ENCODE results near the gene SLC41A3.

The SLC41A3 gene

GRCh38 chr3:126111126-126111551, 27.2 kb upstream of the SLC41A3 start (continued):
- TF ChIP-seq PRDM2 (tag by site-specific recombination; IDR thresholded peaks at IDR 0.05; ENCODE audit: borderline replicate concordance): no peak
- TF ChIP-seq ZNF624 (tag by site-specific recombination; IDR thresholded peaks at IDR 0.05): no peak
- TF ChIP-seq BCL11B (tag by site-specific recombination; IDR thresholded peaks at IDR 0.05; ENCODE audit: low read depth): no peak
- no peak for TF ChIP-seq YY1 (tag by site-specific recombination; IDR thresholded peaks at IDR 0.05)
- TF ChIP-seq ZNF514 (tag by site-specific recombination; IDR thresholded peaks at IDR 0.05): no peak
- no peak for TF ChIP-seq KLF9 (tag by site-specific recombination; IDR thresholded peaks at IDR 0.05; ENCODE audit: low read depth)
- TF ChIP-seq ZNF423 (tag by site-specific recombination; IDR thresholded peaks at IDR 0.05): no peak
- TF ChIP-seq ZNF561 (tag by site-specific recombination; IDR thresholded peaks at IDR 0.05; ENCODE audit: borderline replicate concordance): no peak
- TF ChIP-seq ATF2 (tag by site-specific recombination; IDR thresholded peaks at IDR 0.05; ENCODE audit: low read depth): no peak
- TF ChIP-seq ZNF266 (tag by site-specific recombination; IDR thresholded peaks at IDR 0.05; ENCODE audit: low read depth): no peak
- TF ChIP-seq ZBTB6 (tag by site-specific recombination; IDR thresholded peaks at IDR 0.05): no peak
- TF ChIP-seq SP3 (tag by site-specific recombination; IDR thresholded peaks at IDR 0.05): no peak
- no peak for TF ChIP-seq ZNF658 (tag by site-specific recombination; IDR thresholded peaks at IDR 0.05)
- TF ChIP-seq ZNF274 (IDR thresholded peaks at IDR 0.05; ENCODE audit: low read length): no peak
- TF ChIP-seq ZNF274 (tag by site-specific recombination; IDR thresholded peaks at IDR 0.05; ENCODE audit: borderline replicate concordance): no peak
- TF ChIP-seq ZNF26 (tag by site-specific recombination; IDR thresholded peaks at IDR 0.05): no peak
- no peak for TF ChIP-seq ZNF223 (tag by site-specific recombination; IDR thresholded peaks at IDR 0.05)

GRCh38 chr3:126110431-126111125, 26.7 kb upstream of the SLC41A3 start:
- Histone ChIP-seq H3K27ac (ENCODE audit: extremely low read depth, low read depth, low read length) (no peak overlapping the region), H3K4me3 (ENCODE audit: low read depth, low read length) (no peak overlapping the region), H3K4me1 (ENCODE audit: control insufficient read depth, insufficient read depth, low read length) (no peaks in the 10 kb centered on the region), H3K9me3 (ENCODE audit: control insufficient read depth, insufficient read depth, low read depth, low read length) (no peaks in the 10 kb centered on the region), H3K36me3 (ENCODE audit: control insufficient read depth in 2 of 2, insufficient read depth in 1 of 2, low read length in 2 of 2) (no peaks in the 10 kb centered on the region)
- POLR2A ChIA-PET: no interaction called here
- CTCF ChIA-PET: interaction anchor here (0.6 kb wide), 1 partner anchor 97 kb away, joined by 3 read pairs; no protein-coding TSS in a partner anchor
- no peak for TF ChIP-seq ZNF37A (tag by site-specific recombination; IDR thresholded peaks at IDR 0.05)
- TF ChIP-seq PBX3 (CRISPR knock-in tag; IDR thresholded peaks at IDR 0.05): no peak
- TF ChIP-seq ZNF16 (tag by site-specific recombination; IDR thresholded peaks at IDR 0.05; ENCODE audit: low read depth): no peak
- no peak for TF ChIP-seq HIC1 (tag by site-specific recombination; IDR thresholded peaks at IDR 0.05)
- TF ChIP-seq ZNF792 (tag by site-specific recombination; IDR thresholded peaks at IDR 0.05): no peak

Data from HEK293 (cell line).